Heart left ventricle (tissue), 13 donors: Measurements from ENCODE around the gene GALNTL6.

ENCODE experiments used
- POLR2A ChIP-seq, 2 donors: fragments of 450-650 bp; IDR thresholded peaks; one replicate each; pipeline ENCODE4 v1.6.1; 2017; ENCODE audit warnings: antibody characterized with exemption in 2 of 2, mild to moderate bottlenecking in 2 of 2, moderate library complexity in 2 of 2
- TF ChIP-seq, protein P1 (sequence below), 12 donors: fragments of 200-600 bp; sonication (generic) in 4 of 12; IDR thresholded peaks; one replicate each; pipeline versions ENCODE4 v1.5.0 to v1.8.0; 2018 to 2022; ENCODE audit warnings: antibody characterized with exemption in 12 of 12, mild to moderate bottlenecking in 5 of 12
- donor health status: ischemic (EF 13 %, LVEDD 7.1; RV severe dilation, severe dysfunction).
- donor health status: DM: no; HTN: yes; CAD: no.
- donor health status: DM: no; HTN: no; CAD: no.
- donor health status: ischemic (EF 25% LVEDD 6.9; RV normal size, moderate dysfunction).
- donor health status: ischemic (EF 25% LVEDD 5.7; RV mildly dilated, moderate dysfunction).
- donor health status: ischemic (EF 35%, LVEDD 5.7; RV mildly dilated, moderate dysfunction).
- donor health status: nonischemic (EF 11% LVEDD 7.7; RV severe dilation, severe dysfunction).
- donor health status: DM: yes; HTN: yes; CAD: no.
- donor health status: PGD.
- donor health status: ischemic (EF 29% LVEDD 5.4; RV normal size, mild dysfunction).
- donor health status: nonischemic (EF 23%, LVEDD 6.1; RV moderate dilation, normal function).

DNA sequence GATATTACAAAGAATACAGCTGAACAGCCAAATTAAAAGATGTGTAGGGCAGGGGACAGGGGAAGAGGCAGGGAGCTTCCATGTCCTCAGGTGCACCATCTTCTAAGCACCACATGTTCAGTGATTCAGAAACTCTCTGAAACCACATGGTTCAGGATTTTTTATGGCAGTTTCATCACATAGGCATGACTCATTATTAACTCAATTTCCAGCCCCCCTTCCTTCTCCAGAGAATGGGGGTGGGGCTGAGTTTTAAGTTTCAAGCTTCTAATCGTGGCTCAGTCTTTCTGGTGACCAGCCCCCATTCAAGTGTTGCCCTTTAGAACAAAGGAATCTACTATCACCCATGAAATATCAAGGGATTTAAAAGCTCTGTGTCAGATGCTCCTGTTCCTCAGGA lies 1037.6 kb downstream of the GALNTL6 start:
- TF ChIP-seq POLR2A (IDR thresholded peaks at IDR 0.05) = no peak
- TF ChIP-seq, protein P1, sequence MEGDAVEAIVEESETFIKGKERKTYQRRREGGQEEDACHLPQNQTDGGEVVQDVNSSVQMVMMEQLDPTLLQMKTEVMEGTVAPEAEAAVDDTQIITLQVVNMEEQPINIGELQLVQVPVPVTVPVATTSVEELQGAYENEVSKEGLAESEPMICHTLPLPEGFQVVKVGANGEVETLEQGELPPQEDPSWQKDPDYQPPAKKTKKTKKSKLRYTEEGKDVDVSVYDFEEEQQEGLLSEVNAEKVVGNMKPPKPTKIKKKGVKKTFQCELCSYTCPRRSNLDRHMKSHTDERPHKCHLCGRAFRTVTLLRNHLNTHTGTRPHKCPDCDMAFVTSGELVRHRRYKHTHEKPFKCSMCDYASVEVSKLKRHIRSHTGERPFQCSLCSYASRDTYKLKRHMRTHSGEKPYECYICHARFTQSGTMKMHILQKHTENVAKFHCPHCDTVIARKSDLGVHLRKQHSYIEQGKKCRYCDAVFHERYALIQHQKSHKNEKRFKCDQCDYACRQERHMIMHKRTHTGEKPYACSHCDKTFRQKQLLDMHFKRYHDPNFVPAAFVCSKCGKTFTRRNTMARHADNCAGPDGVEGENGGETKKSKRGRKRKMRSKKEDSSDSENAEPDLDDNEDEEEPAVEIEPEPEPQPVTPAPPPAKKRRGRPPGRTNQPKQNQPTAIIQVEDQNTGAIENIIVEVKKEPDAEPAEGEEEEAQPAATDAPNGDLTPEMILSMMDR (IDR thresholded peaks at IDR 0.05) = no peak
